ENCODE results near the gene GNAS-AS1.

Gene GNAS-AS1

DNA sequence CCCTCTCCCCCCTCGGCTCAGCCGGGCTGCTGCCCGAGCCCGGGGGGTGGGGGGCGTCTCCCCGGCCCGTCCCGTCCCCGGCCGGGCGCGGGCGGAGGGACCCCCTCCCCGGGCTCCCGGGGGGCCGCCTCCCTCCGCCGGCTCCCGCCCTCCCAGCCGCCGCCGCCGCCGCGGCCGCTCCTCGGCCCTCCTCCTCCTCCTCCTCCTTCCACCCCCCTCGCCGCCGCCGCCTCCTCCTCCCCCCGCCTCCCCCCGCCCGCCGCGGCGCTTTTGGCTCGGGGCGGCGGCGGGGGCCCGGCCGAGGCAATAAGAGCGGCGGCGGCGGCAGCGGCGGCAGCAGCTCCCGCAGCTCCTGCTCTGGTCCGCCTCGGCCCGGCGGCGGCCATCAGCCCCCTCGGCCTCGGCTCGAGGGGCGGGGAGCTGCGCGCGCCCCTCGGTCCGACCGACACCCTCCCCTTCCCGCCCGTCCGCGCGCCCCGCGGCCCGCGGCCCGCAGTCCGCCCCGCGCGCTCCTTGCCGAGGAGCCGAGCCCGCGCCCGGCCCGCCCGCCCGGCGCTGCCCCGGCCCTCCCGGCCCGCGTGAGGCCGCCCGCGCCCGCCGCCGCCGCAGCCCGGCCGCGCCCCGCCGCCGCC lies 40.5 kb upstream of the GNAS-AS1 start:
- TF ChIP-seq CTCF (IDR thresholded peaks at IDR 0.05; ENCODE audit: borderline replicate concordance, control extremely low read depth, extremely low read depth, insufficient read depth, missing control alignments) = no peak
- in situ Hi-C loops (cut with MboI; ENCODE audit: low sequenced_read_pairs, unreplicated experiment) = no loop called here
- DNase-seq (ENCODE audit: low spot score) = peak; percentile 78

DNA sequence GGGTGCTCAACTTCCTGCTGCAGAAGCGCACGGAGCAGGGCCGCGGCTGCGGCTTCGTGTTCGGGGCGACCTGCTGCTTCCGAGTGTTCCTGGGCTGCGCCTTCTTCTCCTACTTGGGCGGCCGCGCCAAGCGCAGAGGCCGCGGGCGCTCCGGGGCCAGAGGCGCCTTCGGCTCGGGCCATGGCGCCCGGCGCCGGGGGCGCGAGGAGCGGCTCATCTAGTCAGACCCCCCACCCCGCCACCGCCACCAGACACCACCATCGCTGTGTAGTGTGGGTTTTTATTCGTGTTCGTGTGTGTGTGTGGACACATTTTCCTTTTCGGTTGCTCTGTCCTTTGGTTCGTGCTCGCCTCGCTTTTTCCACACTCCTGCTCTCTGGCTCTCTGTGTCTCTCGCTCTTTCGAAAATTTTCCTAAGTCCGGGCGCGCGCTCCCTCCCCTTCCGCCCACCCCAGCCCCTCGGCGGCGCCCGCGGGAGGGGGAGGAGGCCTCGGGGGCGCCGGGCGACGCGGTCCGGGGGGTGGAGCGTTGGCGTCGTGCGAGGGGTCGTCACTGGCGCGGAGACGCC lies 39.9 kb upstream of the GNAS-AS1 start:
- no peak for TF ChIP-seq CTCF (IDR thresholded peaks at IDR 0.05; ENCODE audit: borderline replicate concordance, control extremely low read depth, extremely low read depth, insufficient read depth, missing control alignments)
- peak; percentile 63 for DNase-seq (ENCODE audit: low spot score)
- in situ Hi-C loops (cut with MboI; ENCODE audit: low sequenced_read_pairs, unreplicated experiment) = no loop called here

- in situ Hi-C loops (cut with MboI; ENCODE audit: low sequenced_read_pairs, unreplicated experiment) = no loop called here
- no peak for TF ChIP-seq CTCF (IDR thresholded peaks at IDR 0.05; ENCODE audit: borderline replicate concordance, control extremely low read depth, extremely low read depth, insufficient read depth, missing control alignments)
- DNase-seq (ENCODE audit: low spot score) = no peak
These were observed 39.3 kb upstream of the GNAS-AS1 start for GRCh38 chr20:58889798-58890517.

DNA sequence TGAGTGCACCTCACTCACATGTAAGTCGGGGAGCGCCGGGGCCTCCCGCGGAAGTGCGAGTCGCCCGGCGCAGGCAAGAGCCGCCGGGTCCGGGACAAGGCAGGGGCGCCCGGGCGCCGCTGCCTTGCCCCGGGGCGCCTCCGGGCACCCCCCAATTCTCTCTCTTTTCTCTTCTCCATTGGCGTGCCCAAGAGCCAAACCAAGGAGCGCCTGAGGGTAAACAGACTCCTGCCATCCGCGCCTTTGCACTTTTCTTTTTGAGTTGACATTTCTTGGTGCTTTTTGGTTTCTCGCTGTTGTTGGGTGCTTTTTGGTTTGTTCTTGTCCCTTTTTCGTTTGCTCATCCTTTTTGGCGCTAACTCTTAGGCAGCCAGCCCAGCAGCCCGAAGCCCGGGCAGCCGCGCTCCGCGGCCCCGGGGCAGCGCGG lies 38.6 kb upstream of the GNAS-AS1 start:
- in situ Hi-C loops (cut with MboI; ENCODE audit: low sequenced_read_pairs, unreplicated experiment) = no loop called here
- no peak for DNase-seq (ENCODE audit: low spot score)
- TF ChIP-seq CTCF (IDR thresholded peaks at IDR 0.05; ENCODE audit: borderline replicate concordance, control extremely low read depth, extremely low read depth, insufficient read depth, missing control alignments) = no peak

GRCh38 chr20:58888521-58889333 lies 38.0 kb upstream of the GNAS-AS1 start:
- peak; percentile 90 for DNase-seq (ENCODE audit: low spot score)
- TF ChIP-seq CTCF (IDR thresholded peaks at IDR 0.05; ENCODE audit: borderline replicate concordance, control extremely low read depth, extremely low read depth, insufficient read depth, missing control alignments) = no peak
- in situ Hi-C loops (cut with MboI; ENCODE audit: low sequenced_read_pairs, unreplicated experiment) = no loop called here

- DNase-seq (ENCODE audit: low spot score) = no peak
- TF ChIP-seq CTCF (IDR thresholded peaks at IDR 0.05; ENCODE audit: borderline replicate concordance, control extremely low read depth, extremely low read depth, insufficient read depth, missing control alignments) = no peak
- in situ Hi-C loops (cut with MboI; ENCODE audit: low sequenced_read_pairs, unreplicated experiment) = no loop called here
These were observed 37.4 kb upstream of the GNAS-AS1 start for GRCh38 chr20:58888103-58888502.
